Activated CD8-positive, alpha-beta memory T cell treated with anti-CD3 and anti-CD28 coated beads, Interleukin-2, amount 50 U/mL, for 1 hour (primary cell): ENCODE results near the gene BCAN.
"Not testable (repeated sequence)": the region's sequence is repeated elsewhere in the genome, so short reads cannot be mapped to it uniquely, and the experiment has no call there.

Source experiments
- DNase-seq: peaks from one replicate; pipeline ENCODE4 v3.0.0-alpha.2; 2020; ENCODE audit errors: extremely low read depth

BCAN gene

GRCh38 chr1:156641761-156642264, at the start of gene BCAN:
Gene BCAN, plus strand, starts transcription at chr1:156642117. Its CDS starts 3,938 bp downstream, at chr1:156646055.
- DNase-seq: no peak

GRCh38 chr1:156592158-156592909, 49.6 kb upstream of the BCAN start:
- no peak for DNase-seq

GRCh38 chr1:156592910-156593660, 48.8 kb upstream of the BCAN start:
- DNase-seq: no peak

GRCh38 chr1:156593661-156593989, 48.3 kb upstream of the BCAN start:
- DNase-seq: no peak

GRCh38 chr1:156594190-156594589, 47.7 kb upstream of the BCAN start:
- no peak for DNase-seq

GRCh38 chr1:156595016-156595415, 46.9 kb upstream of the BCAN start:
- DNase-seq: no peak

- no peak for DNase-seq
These were observed 45.5 kb upstream of the BCAN start for GRCh38 chr1:156596426-156596825.

GRCh38 chr1:156598125-156598524, 43.8 kb upstream of the BCAN start:
- no peak for DNase-seq

GRCh38 chr1:156598731-156599432, 43.0 kb upstream of the BCAN start:
- DNase-seq: no peak

GRCh38 chr1:156599811-156600210, 42.1 kb upstream of the BCAN start:
- DNase-seq: no peak

GRCh38 chr1:156600733-156601121, 41.2 kb upstream of the BCAN start:
- no peak for DNase-seq

GRCh38 chr1:156601122-156601830, 40.6 kb upstream of the BCAN start, which contains the start of gene GPATCH4:
Gene GPATCH4, minus strand, starts transcription at chr1:156601479.
- peak; percentile 38 for DNase-seq

- DNase-seq: no peak
These were observed 40.0 kb upstream of the BCAN start for GRCh38 chr1:156601892-156602291.

- DNase-seq: no peak
These were observed 39.3 kb upstream of the BCAN start for GRCh38 chr1:156602557-156602993.

- not testable (repeated sequence) for DNase-seq
These were observed 34.6 kb upstream of the BCAN start for GRCh38 chr1:156607344-156607743.

- DNase-seq: peak; percentile 42
These were observed 33.8 kb upstream of the BCAN start for GRCh38 chr1:156608036-156608674.

GRCh38 chr1:156608981-156609380, 32.9 kb upstream of the BCAN start:
- no peak for DNase-seq

- DNase-seq: not testable (repeated sequence)
These were observed 31.8 kb upstream of the BCAN start for GRCh38 chr1:156610072-156610471.

- no peak for DNase-seq
These were observed 29.3 kb upstream of the BCAN start for GRCh38 chr1:156612666-156613065.

GRCh38 chr1:156615946-156616345, 26.0 kb upstream of the BCAN start:
- no peak for DNase-seq

- no peak for DNase-seq
These were observed 25.5 kb upstream of the BCAN start for GRCh38 chr1:156616463-156616862.
